SK-N-MC (cell line): ENCODE results near the gene PGLYRP3.

Source experiments
- EZH2 ChIP-seq: fragments of 200-600 bp; sonication (generic); IDR thresholded peaks from one replicate; pipeline ENCODE4 v1.6.1; 2017; ENCODE audit warnings: antibody characterized with exemption
- FOXP2 ChIP-seq: optimal IDR thresholded peaks from 2 replicates; pipeline ENCODE3; 2011; ENCODE audit warnings: mild to moderate bottlenecking, moderate library complexity; ENCODE audit not compliant: insufficient read depth; ENCODE audit errors: extremely low read length, control extremely low read depth
- POLR2AphosphoS5 ChIP-seq: IDR thresholded peaks from 2 replicates; pipeline ENCODE4 v1.6.1; 2012; ENCODE audit warnings: mild to moderate bottlenecking, low read depth, low read length, borderline replicate concordance

DNA sequence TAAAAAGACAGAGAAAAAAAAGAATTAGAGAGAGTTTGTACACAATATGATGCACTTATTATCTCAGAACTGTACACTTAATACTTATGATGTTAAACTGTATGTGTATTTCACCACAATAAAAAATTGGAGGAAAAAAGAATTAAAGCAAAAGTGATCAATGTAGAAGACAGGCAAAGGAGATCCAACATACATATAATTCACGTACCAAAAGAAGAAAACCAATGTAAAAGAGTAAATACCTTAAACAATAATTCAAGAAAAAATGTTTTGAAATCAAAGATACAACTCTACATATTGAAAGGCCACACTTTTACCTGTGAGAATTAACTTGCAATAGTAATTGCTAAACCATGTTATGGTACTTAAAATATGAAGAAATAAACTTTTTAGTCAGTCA, 9.8 kb upstream of the PGLYRP3 start:
- TF ChIP-seq EZH2 (no peak), POLR2AphosphoS5 (no peak), FOXP2 (no peak)
